ENCODE measurements around the gene PANK1. TPM values are rescaled to one million over a fixed set of nuclear protein-coding genes. Genes with fewer than 3 reads are reported as not detected.

PANK1 gene
- polyA plus RNA-seq, result 10 to 100 TPM; 13.1 to 27.7 (median 21.4) TPM
- long read RNA-seq, donor 1, full-length matches to known transcripts, result 5 of 5 reads
- long read RNA-seq, donor 1, partial matches to known transcripts, result 0 of 5 reads
- long read RNA-seq, donor 1, other reads (novel, unspliced or antisense), result 0 of 5 reads
- long read RNA-seq, donor 2, full-length matches to known transcripts, result 4 of 4 reads
- long read RNA-seq, donor 2, partial matches to known transcripts, result 0 of 4 reads
- long read RNA-seq, donor 2, other reads (novel, unspliced or antisense), result 0 of 4 reads
- long read RNA-seq, donor 3, full-length matches to known transcripts, result 1 of 1 reads
- long read RNA-seq, donor 3, partial matches to known transcripts, result 0 of 1 reads
- long read RNA-seq, donor 3, other reads (novel, unspliced or antisense), result 0 of 1 reads
- long read RNA-seq, donor 4, result 0 reads
- long read RNA-seq, donor 5, result 0 reads
- long read RNA-seq, donor 6, full-length matches to known transcripts, result 9 of 9 reads
- long read RNA-seq, donor 6, partial matches to known transcripts, result 0 of 9 reads
- long read RNA-seq, donor 6, other reads (novel, unspliced or antisense), result 0 of 9 reads
- long read RNA-seq, donor 7, result 0 reads
- long read RNA-seq, donor 8, result 0 reads
- long read RNA-seq, donor 9, partial matches to known transcripts, result 0 of 1 reads
- long read RNA-seq, donor 9, other reads (novel, unspliced or antisense), result 0 of 1 reads
- long read RNA-seq, donor 10, full-length matches to known transcripts, result 3 of 3 reads
- long read RNA-seq, donor 10, partial matches to known transcripts, result 0 of 3 reads
- long read RNA-seq, donor 10, other reads (novel, unspliced or antisense), result 0 of 3 reads

GRCh38 chr10:89644967-89645741 lies at the start of gene PANK1:
Gene PANK1 (minus strand): TSS chr10:89645242. CDS start chr10:89644891, 351 bp downstream.
- 1 to 2% (median 1%) methylated on average over 39 to 56 of the region's 56 CpGs for WGBS, 3 donors
- H3K4me3 ChIP-seq (ENCODE audit: low read depth in 1 of 3, low read length in 3 of 3), result peak within 1 kb of the TSS; percentile 74 to 91 (median 91)
- H3K27me3 ChIP-seq (ENCODE audit: control insufficient read depth in 3 of 3, insufficient read depth in 3 of 3, low read length in 3 of 3), result no peaks in the 10 kb centered on the region
- H3K9me3 ChIP-seq (ENCODE audit: control insufficient read depth in 2 of 2, insufficient read depth in 1 of 2, low read depth in 1 of 2, low read length in 1 of 2), result peaks cover 0 to 8% of the 10 kb centered on the region in 2 donors
- H3K27ac ChIP-seq (ENCODE audit: low read depth in 1 of 3, low read length in 2 of 3), result peak within 1 kb of the TSS; percentile 91 to 97 (median 92)
- FAIRE-seq (no peak), DNase-seq (peak; percentile 75 to 91)
- no peaks in the 10 kb centered on the region for H3K36me3 ChIP-seq (ENCODE audit: control insufficient read depth in 3 of 3, insufficient read depth in 2 of 3, low read depth in 1 of 3, low read length in 3 of 3)
- peaks cover 0 to 40% (median 2%) of the 10 kb centered on the region in 3 donors for H3K4me1 ChIP-seq (ENCODE audit: control insufficient read depth in 3 of 3, insufficient read depth in 2 of 3, low read depth in 1 of 3, low read length in 2 of 3)

- no peaks in the 10 kb centered on the region for H3K27me3 ChIP-seq (ENCODE audit: control insufficient read depth in 3 of 3, insufficient read depth in 3 of 3, low read length in 3 of 3)
- H3K9me3 ChIP-seq (ENCODE audit: control insufficient read depth in 2 of 2, insufficient read depth in 1 of 2, low read depth in 1 of 2, low read length in 1 of 2), result no peaks in the 10 kb centered on the region
- DNase-seq, result no peak
- no peak overlapping the region for H3K4me3 ChIP-seq (ENCODE audit: low read depth in 1 of 3, low read length in 3 of 3)
- H3K4me1 ChIP-seq (ENCODE audit: control insufficient read depth in 3 of 3, insufficient read depth in 2 of 3, low read depth in 1 of 3, low read length in 2 of 3), result no peaks in the 10 kb centered on the region
- 95 to 99% (median 97%) methylated on average over 5 of the region's 5 CpGs for WGBS, 3 donors
- no peak overlapping the region for H3K27ac ChIP-seq (ENCODE audit: low read depth in 1 of 3, low read length in 2 of 3)
- no peaks in the 10 kb centered on the region for H3K36me3 ChIP-seq (ENCODE audit: control insufficient read depth in 3 of 3, insufficient read depth in 2 of 3, low read depth in 1 of 3, low read length in 3 of 3)
- FAIRE-seq, result no peak
Observed at GRCh38 chr10:89693176-89693575, 48.1 kb upstream of the PANK1 start.

GRCh38 chr10:89692416-89692815 lies 47.4 kb upstream of the PANK1 start:
- no peak for DNase-seq
- WGBS, 3 donors, result 74 to 88% (median 78%) methylated on average over 4 of the region's 4 CpGs

GRCh38 chr10:89690027-89690426 lies 45.0 kb upstream of the PANK1 start:
- no peaks in the 10 kb centered on the region for H3K9me3 ChIP-seq (ENCODE audit: control insufficient read depth in 2 of 2, insufficient read depth in 1 of 2, low read depth in 1 of 2, low read length in 1 of 2)
- H3K4me3 ChIP-seq (ENCODE audit: low read depth in 1 of 3, low read length in 3 of 3), result no peak overlapping the region
- H3K36me3 ChIP-seq (ENCODE audit: control insufficient read depth in 3 of 3, insufficient read depth in 2 of 3, low read depth in 1 of 3, low read length in 3 of 3), result no peaks in the 10 kb centered on the region
- no peaks in the 10 kb centered on the region for H3K27me3 ChIP-seq (ENCODE audit: control insufficient read depth in 3 of 3, insufficient read depth in 3 of 3, low read length in 3 of 3)
- 51 to 74% (median 65%) methylated on average over 2 of the region's 2 CpGs for WGBS, 3 donors
- DNase-seq (no peak), FAIRE-seq (no peak)
- no peak overlapping the region for H3K27ac ChIP-seq (ENCODE audit: low read depth in 1 of 3, low read length in 2 of 3)
- H3K4me1 ChIP-seq (ENCODE audit: control insufficient read depth in 3 of 3, insufficient read depth in 2 of 3, low read depth in 1 of 3, low read length in 2 of 3), result no peaks in the 10 kb centered on the region

More at GRCh38 chr10:89692416-89692815, 47.4 kb upstream of the PANK1 start:
- Histone ChIP-seq H3K9me3 (ENCODE audit: control insufficient read depth in 2 of 2, insufficient read depth in 1 of 2, low read depth in 1 of 2, low read length in 1 of 2) (no peaks in the 10 kb centered on the region), H3K4me1 (ENCODE audit: control insufficient read depth in 3 of 3, insufficient read depth in 2 of 3, low read depth in 1 of 3, low read length in 2 of 3) (no peaks in the 10 kb centered on the region), H3K4me3 (ENCODE audit: low read depth in 1 of 3, low read length in 3 of 3) (no peak overlapping the region), H3K36me3 (ENCODE audit: control insufficient read depth in 3 of 3, insufficient read depth in 2 of 3, low read depth in 1 of 3, low read length in 3 of 3) (no peaks in the 10 kb centered on the region), H3K27me3 (ENCODE audit: control insufficient read depth in 3 of 3, insufficient read depth in 3 of 3, low read length in 3 of 3) (no peaks in the 10 kb centered on the region), H3K27ac (ENCODE audit: low read depth in 1 of 3, low read length in 2 of 3) (no peak overlapping the region)
- FAIRE-seq, result no peak

- WGBS, 3 donors, result 76 to 83% (median 77%) methylated on average over 4 of the region's 4 CpGs
Observed at GRCh38 chr10:89685936-89686335, 40.9 kb upstream of the PANK1 start.

GRCh38 chr10:89684604-89685003 lies 39.6 kb upstream of the PANK1 start:
- no peak overlapping the region for H3K4me3 ChIP-seq (ENCODE audit: low read depth in 1 of 3, low read length in 3 of 3)
- no peak for DNase-seq
- H3K4me1 ChIP-seq (ENCODE audit: control insufficient read depth in 3 of 3, insufficient read depth in 2 of 3, low read depth in 1 of 3, low read length in 2 of 3), result no peaks in the 10 kb centered on the region
- no peaks in the 10 kb centered on the region for H3K9me3 ChIP-seq (ENCODE audit: control insufficient read depth in 2 of 2, insufficient read depth in 1 of 2, low read depth in 1 of 2, low read length in 1 of 2)
- 90 to 100% (median 91%) methylated on average over 2 of the region's 2 CpGs for WGBS, 3 donors
- no peak overlapping the region for H3K27ac ChIP-seq (ENCODE audit: low read depth in 1 of 3, low read length in 2 of 3)
- no peaks in the 10 kb centered on the region for H3K36me3 ChIP-seq (ENCODE audit: control insufficient read depth in 3 of 3, insufficient read depth in 2 of 3, low read depth in 1 of 3, low read length in 3 of 3)
- H3K27me3 ChIP-seq (ENCODE audit: control insufficient read depth in 3 of 3, insufficient read depth in 3 of 3, low read length in 3 of 3), result no peaks in the 10 kb centered on the region
- no peak for FAIRE-seq

More at GRCh38 chr10:89685936-89686335, 40.9 kb upstream of the PANK1 start:
- H3K4me3 ChIP-seq (ENCODE audit: low read depth in 1 of 3, low read length in 3 of 3), result no peak overlapping the region
- no peak for FAIRE-seq
- no peaks in the 10 kb centered on the region for H3K4me1 ChIP-seq (ENCODE audit: control insufficient read depth in 3 of 3, insufficient read depth in 2 of 3, low read depth in 1 of 3, low read length in 2 of 3)
- no peak for DNase-seq
- no peak overlapping the region for H3K27ac ChIP-seq (ENCODE audit: low read depth in 1 of 3, low read length in 2 of 3)
- no peaks in the 10 kb centered on the region for H3K36me3 ChIP-seq (ENCODE audit: control insufficient read depth in 3 of 3, insufficient read depth in 2 of 3, low read depth in 1 of 3, low read length in 3 of 3)
- H3K9me3 ChIP-seq (ENCODE audit: control insufficient read depth in 2 of 2, insufficient read depth in 1 of 2, low read depth in 1 of 2, low read length in 1 of 2), result no peaks in the 10 kb centered on the region
- H3K27me3 ChIP-seq (ENCODE audit: control insufficient read depth in 3 of 3, insufficient read depth in 3 of 3, low read length in 3 of 3), result no peaks in the 10 kb centered on the region

- no peak for DNase-seq
- Histone ChIP-seq H3K9me3 (ENCODE audit: control insufficient read depth in 2 of 2, insufficient read depth in 1 of 2, low read depth in 1 of 2, low read length in 1 of 2) (no peaks in the 10 kb centered on the region), H3K27me3 (ENCODE audit: control insufficient read depth in 3 of 3, insufficient read depth in 3 of 3, low read length in 3 of 3) (no peaks in the 10 kb centered on the region), H3K27ac (ENCODE audit: low read depth in 1 of 3, low read length in 2 of 3) (no peak overlapping the region), H3K36me3 (ENCODE audit: control insufficient read depth in 3 of 3, insufficient read depth in 2 of 3, low read depth in 1 of 3, low read length in 3 of 3) (no peaks in the 10 kb centered on the region), H3K4me1 (ENCODE audit: control insufficient read depth in 3 of 3, insufficient read depth in 2 of 3, low read depth in 1 of 3, low read length in 2 of 3) (no peaks in the 10 kb centered on the region), H3K4me3 (ENCODE audit: low read depth in 1 of 3, low read length in 3 of 3) (no peak overlapping the region)
- WGBS, 3 donors, result 39 to 65% (median 39%) methylated on average over 5 of the region's 5 CpGs
- no peak for FAIRE-seq
Observed at GRCh38 chr10:89683883-89684282, 38.8 kb upstream of the PANK1 start.

- no peak for DNase-seq
- no peak overlapping the region for H3K4me3 ChIP-seq (ENCODE audit: low read depth in 1 of 3, low read length in 3 of 3)
- FAIRE-seq, result no peak
- WGBS, 3 donors, result 82 to 87% (median 87%) methylated on average over 3 of the region's 3 CpGs
- no peaks in the 10 kb centered on the region for H3K9me3 ChIP-seq (ENCODE audit: control insufficient read depth in 2 of 2, insufficient read depth in 1 of 2, low read depth in 1 of 2, low read length in 1 of 2)
- H3K36me3 ChIP-seq (ENCODE audit: control insufficient read depth in 3 of 3, insufficient read depth in 2 of 3, low read depth in 1 of 3, low read length in 3 of 3), result no peaks in the 10 kb centered on the region
- no peaks in the 10 kb centered on the region for H3K4me1 ChIP-seq (ENCODE audit: control insufficient read depth in 3 of 3, insufficient read depth in 2 of 3, low read depth in 1 of 3, low read length in 2 of 3)
- H3K27me3 ChIP-seq (ENCODE audit: control insufficient read depth in 3 of 3, insufficient read depth in 3 of 3, low read length in 3 of 3), result no peaks in the 10 kb centered on the region
- H3K27ac ChIP-seq (ENCODE audit: low read depth in 1 of 3, low read length in 2 of 3), result no peak overlapping the region
Observed at GRCh38 chr10:89679986-89680385, 34.9 kb upstream of the PANK1 start.

All from small intestine (tissue), 16 donors.